Measurements from ENCODE around the gene RBM42.

The RBM42 gene

DNA sequence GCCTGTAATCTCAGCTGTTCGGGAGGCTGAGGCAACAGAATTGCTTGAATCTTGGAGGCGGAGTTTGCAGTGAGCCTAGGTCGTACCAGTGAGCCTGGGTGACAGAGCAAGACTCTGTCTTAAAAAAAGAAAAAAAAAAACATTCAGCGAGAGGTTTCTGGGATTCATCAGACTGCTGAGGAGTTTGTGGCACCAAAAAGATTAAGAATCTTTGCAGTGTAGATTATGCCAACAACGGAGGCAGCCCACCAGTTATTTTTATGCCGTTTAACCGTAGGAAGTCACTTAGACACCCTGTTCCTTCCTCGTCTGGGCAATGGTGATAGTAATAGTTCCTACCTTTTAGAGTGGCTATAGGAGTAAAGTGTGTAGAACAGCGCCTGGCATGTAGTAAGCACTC is 21.7 kb downstream of the RBM42 start:
- TF ChIP-seq FOXP2 (optimal IDR thresholded peaks at IDR 0.05; ENCODE audit: borderline replicate concordance, extremely low read depth, extremely low read length, insufficient read depth) (no peak), TAF1 (IDR thresholded peaks at IDR 0.05; ENCODE audit: borderline replicate concordance, insufficient read depth, low read length) (no peak), SIN3A (IDR thresholded peaks at IDR 0.05; ENCODE audit: borderline replicate concordance, insufficient read depth, low read length) (no peak), POLR2AphosphoS5 (IDR thresholded peaks at IDR 0.05; ENCODE audit: low read depth, low read length) (no peak)
- TF ChIP-seq, protein P1, sequence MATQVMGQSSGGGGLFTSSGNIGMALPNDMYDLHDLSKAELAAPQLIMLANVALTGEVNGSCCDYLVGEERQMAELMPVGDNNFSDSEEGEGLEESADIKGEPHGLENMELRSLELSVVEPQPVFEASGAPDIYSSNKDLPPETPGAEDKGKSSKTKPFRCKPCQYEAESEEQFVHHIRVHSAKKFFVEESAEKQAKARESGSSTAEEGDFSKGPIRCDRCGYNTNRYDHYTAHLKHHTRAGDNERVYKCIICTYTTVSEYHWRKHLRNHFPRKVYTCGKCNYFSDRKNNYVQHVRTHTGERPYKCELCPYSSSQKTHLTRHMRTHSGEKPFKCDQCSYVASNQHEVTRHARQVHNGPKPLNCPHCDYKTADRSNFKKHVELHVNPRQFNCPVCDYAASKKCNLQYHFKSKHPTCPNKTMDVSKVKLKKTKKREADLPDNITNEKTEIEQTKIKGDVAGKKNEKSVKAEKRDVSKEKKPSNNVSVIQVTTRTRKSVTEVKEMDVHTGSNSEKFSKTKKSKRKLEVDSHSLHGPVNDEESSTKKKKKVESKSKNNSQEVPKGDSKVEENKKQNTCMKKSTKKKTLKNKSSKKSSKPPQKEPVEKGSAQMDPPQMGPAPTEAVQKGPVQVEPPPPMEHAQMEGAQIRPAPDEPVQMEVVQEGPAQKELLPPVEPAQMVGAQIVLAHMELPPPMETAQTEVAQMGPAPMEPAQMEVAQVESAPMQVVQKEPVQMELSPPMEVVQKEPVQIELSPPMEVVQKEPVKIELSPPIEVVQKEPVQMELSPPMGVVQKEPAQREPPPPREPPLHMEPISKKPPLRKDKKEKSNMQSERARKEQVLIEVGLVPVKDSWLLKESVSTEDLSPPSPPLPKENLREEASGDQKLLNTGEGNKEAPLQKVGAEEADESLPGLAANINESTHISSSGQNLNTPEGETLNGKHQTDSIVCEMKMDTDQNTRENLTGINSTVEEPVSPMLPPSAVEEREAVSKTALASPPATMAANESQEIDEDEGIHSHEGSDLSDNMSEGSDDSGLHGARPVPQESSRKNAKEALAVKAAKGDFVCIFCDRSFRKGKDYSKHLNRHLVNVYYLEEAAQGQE (IDR thresholded peaks at IDR 0.05; ENCODE audit: insufficient read depth in 1 of 2, low read depth in 2 of 2, low read length in 2 of 2): no peak

DNA sequence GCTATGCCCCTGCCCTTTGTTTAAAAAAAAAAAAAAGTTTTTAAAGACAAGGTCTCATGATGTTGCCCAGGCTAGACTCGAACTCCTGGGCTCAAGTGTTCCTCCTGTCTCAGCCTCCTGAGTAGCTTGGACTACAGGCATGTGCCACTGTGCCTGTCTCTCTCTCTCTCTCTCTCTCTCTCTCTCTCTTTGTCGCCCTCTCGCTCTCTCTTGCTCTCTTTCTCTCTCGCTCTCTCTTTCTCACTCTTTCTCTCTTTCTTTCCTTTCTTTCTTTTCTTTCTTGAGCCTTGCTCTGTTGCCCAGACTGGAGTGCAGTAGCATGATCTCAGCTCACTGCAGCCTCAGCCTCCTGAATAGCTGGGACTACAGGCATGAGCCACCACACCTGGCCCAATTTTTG is 26.8 kb downstream of the RBM42 start:
- TF ChIP-seq TAF1 (IDR thresholded peaks at IDR 0.05; ENCODE audit: borderline replicate concordance, insufficient read depth, low read length) (no peak), FOXP2 (optimal IDR thresholded peaks at IDR 0.05; ENCODE audit: borderline replicate concordance, extremely low read depth, extremely low read length, insufficient read depth) (no peak), POLR2AphosphoS5 (IDR thresholded peaks at IDR 0.05; ENCODE audit: low read depth, low read length) (no peak), SIN3A (IDR thresholded peaks at IDR 0.05; ENCODE audit: borderline replicate concordance, insufficient read depth, low read length) (no peak)
- TF ChIP-seq, protein P1 (IDR thresholded peaks at IDR 0.05; ENCODE audit: insufficient read depth in 1 of 2, low read depth in 2 of 2, low read length in 2 of 2): no peak

DNA sequence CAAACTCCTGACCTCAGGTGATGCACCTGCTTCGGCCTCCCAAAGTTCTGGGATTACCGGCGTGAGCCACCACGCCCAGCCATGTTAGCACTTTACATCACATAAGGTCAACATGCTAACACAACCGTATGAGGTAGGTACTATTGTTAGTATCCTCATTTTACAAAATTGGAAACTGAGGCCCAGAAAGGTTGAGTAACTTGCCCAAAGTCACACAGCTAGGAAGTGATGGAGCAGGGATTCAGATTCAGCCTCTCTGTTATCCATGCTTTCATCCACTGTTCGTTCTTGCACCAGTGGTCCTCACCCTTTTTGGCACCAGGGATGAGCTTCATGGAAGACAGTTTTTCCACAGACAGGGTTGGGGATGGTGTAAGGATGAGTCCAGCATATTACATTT is 27.9 kb downstream of the RBM42 start:
- no peak for TF ChIP-seq POLR2AphosphoS5 (IDR thresholded peaks at IDR 0.05; ENCODE audit: low read depth, low read length)
- TF ChIP-seq, protein P1 (IDR thresholded peaks at IDR 0.05; ENCODE audit: insufficient read depth in 1 of 2, low read depth in 2 of 2, low read length in 2 of 2): no peak
- TF ChIP-seq SIN3A (IDR thresholded peaks at IDR 0.05; ENCODE audit: borderline replicate concordance, insufficient read depth, low read length): no peak
- no peak for TF ChIP-seq TAF1 (IDR thresholded peaks at IDR 0.05; ENCODE audit: borderline replicate concordance, insufficient read depth, low read length)
- TF ChIP-seq FOXP2 (optimal IDR thresholded peaks at IDR 0.05; ENCODE audit: borderline replicate concordance, extremely low read depth, extremely low read length, insufficient read depth): no peak

DNA sequence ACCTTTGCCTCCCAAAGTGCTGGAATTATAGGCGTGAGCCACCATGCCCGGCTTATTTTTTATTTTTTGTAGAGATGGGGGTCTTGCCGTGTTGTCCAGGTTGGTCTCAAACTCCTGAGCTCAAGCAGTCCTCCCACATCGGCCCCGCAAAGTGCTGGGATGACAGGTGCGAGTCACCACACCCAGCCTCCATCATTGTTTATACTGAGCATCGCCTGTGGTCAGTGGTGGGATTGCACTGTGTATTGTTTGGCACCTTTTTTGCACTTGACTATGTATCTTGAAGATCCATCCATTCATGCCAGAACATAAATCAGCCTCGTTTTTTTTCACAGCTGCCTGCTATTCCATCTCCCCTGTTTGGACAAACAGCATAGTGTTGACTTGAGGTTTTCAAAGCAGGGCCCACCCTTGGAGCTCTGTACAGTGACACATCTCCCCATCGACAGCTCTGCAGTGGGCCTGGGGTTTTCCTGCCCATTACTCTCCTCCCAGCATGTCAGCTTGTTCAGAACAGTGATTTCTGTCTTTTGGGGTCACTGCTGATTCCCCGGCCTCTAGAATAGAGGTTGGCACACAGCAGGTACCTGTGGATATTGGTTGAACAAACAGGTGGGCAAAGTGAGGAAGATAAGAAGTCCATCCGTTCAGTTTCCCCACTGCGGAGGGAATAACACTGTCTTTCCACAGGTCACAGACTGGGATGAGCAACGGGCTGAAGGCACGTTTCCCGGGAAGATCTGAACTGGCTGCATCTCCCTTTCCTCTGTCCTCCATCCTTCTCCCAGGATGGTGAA is 29.3 kb downstream of the RBM42 start:
- TF ChIP-seq SIN3A (IDR thresholded peaks at IDR 0.05; ENCODE audit: borderline replicate concordance, insufficient read depth, low read length): no peak

DNA sequence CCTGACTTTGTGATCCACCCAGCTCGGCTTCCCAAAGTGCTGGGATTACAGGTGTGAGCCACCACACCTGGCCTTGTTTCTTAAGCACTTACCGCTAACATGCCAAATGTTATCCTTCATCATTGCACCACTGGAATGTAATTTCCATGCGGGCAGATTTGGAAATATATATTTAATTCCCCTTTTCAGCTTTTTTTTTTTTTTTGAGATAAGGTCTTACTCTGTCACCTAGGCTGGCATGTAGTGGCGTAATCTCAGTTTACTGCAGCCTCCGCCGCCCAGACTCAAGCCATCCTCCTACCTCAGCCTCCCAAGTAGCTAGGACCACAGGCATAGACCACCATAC is 33.1 kb downstream of the RBM42 start:
- no peak for TF ChIP-seq FOXP2 (optimal IDR thresholded peaks at IDR 0.05; ENCODE audit: borderline replicate concordance, extremely low read depth, extremely low read length, insufficient read depth)
- no peak for TF ChIP-seq POLR2AphosphoS5 (IDR thresholded peaks at IDR 0.05; ENCODE audit: low read depth, low read length)
- TF ChIP-seq SIN3A (IDR thresholded peaks at IDR 0.05; ENCODE audit: borderline replicate concordance, insufficient read depth, low read length): no peak
- TF ChIP-seq, protein P1 (IDR thresholded peaks at IDR 0.05; ENCODE audit: insufficient read depth in 1 of 2, low read depth in 2 of 2, low read length in 2 of 2): no peak
- TF ChIP-seq TAF1 (IDR thresholded peaks at IDR 0.05; ENCODE audit: borderline replicate concordance, insufficient read depth, low read length): no peak
